Activated T-cell treated with anti-CD3 and anti-CD28 coated beads, Interleukin-2, amount 50 U/mL, for 24 hours (primary cell): ENCODE measurements around the gene SLC66A2.
A peak's percentile ranks its signal among the peaks of the same experiment; 100 is the strongest.
"Not testable (repeated sequence)": the region's sequence is repeated elsewhere in the genome, so short reads cannot be mapped to it uniquely, and the experiment has no call there.

Experiments used
- DNase-seq: peaks from one replicate; pipeline ENCODE4 v3.0.0-alpha.2; 2020
- H3K27ac Mint-ChIP-seq: 2 replicates; pipeline ENCODE4 v1.8.0; 2020; ENCODE audit warnings: mild to moderate bottlenecking, mixed read lengths
- H3K27me3 Mint-ChIP-seq: 2 replicates; pipeline ENCODE4 v1.8.0; 2020; ENCODE audit warnings: mixed read lengths
- H3K36me3 Mint-ChIP-seq: 2 replicates; pipeline ENCODE4 v1.8.0; 2020; ENCODE audit warnings: low read depth, mixed read lengths
- H3K4me1 Mint-ChIP-seq: 2 replicates; pipeline ENCODE4 v1.8.0; 2020; ENCODE audit warnings: low read depth, mixed read lengths
- H3K4me3 Mint-ChIP-seq: 2 replicates; pipeline ENCODE4 v1.8.0; 2020; ENCODE audit warnings: mild to moderate bottlenecking, moderate library complexity, mixed read lengths
- H3K9me3 Mint-ChIP-seq: 2 replicates; pipeline ENCODE4 v1.8.0; 2020; ENCODE audit warnings: mixed read lengths

SLC66A2 gene

DNA sequence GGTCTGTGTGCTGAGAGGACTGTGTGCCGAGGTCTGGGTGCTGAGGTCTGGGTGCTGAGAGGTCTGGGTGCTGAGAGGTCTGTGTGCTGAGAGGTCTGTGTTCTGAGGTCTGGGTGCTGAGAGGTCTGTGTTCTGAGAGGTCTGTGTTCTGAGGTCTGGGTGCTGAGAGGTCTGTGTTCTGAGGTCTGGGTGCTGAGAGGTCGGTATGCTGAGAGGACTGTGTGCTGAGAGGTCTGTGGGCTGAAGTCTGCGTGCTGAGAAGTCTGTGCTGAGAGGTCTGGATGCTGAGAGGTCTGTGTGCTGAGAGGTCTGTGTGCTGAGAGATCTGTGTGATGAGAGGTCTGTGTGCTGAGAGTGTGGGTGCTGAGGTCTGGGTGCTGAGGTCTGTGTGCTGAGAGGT is 85.5 kb downstream of the SLC66A2 start:
- DNase-seq, H3K4me3 Mint-ChIP-seq, H3K27ac Mint-ChIP-seq, H3K4me1 Mint-ChIP-seq, H3K36me3 Mint-ChIP-seq, H3K9me3 Mint-ChIP-seq, H3K27me3 Mint-ChIP-seq: not testable (repeated sequence)

DNA sequence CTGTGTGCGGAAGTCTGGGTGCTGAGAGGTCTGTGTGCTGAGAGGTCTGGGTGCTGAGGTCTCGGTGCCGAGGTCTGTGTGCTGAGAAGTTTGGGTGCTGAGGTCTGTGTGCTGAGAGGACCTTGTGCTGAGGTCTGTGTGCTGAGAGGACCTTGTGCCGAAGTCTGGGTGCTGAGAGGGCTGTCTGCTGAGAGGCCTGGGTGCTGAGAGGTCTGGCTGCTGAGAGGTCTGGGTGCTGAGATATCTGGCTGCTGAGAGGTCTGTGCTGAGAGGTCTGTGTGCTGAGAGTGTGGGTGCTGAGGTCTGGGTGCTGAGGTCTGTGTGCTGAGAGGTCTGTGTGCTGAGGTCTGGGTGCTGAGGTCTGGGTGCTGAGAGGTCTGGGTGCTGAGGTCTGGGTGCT is 86.5 kb downstream of the SLC66A2 start:
- H3K36me3 Mint-ChIP-seq, H3K4me1 Mint-ChIP-seq, H3K27ac Mint-ChIP-seq, H3K9me3 Mint-ChIP-seq, H3K4me3 Mint-ChIP-seq, H3K27me3 Mint-ChIP-seq: not testable (repeated sequence)
- DNase-seq: peak; percentile 11

DNA sequence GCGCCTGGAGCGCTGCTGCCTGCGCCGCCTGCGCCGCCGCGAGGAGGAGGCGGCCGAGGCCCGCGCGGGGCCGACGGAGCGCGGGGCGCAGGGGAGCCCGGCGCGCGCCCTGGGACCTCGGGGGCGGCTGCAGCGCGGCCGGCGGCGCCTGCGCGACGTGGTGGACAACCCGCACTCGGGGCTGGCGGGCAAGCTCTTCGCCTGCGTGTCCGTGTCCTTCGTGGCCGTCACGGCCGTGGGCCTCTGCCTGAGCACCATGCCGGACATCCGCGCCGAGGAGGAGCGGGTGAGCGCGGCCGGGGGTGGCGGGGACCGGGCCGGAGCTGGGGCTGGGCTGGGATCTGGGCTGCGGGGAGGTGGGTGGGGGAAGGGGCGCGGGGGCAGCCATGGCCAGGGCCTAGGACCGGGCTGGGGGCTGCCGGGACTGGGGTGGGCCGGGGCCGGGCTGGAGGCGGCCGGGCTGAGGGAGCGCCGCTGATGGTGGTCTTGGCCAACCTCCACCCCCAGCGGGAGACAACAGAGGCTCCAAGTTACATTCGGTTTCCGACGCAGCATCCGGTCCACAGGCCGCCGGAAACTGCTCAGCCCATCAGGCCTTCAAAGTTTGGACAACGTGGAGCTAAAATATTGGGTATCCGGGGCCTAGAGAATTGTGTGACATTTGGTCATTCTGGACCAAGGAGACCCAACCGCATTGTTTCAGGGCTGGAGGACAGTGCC is 87.3 kb downstream of the SLC66A2 start:
- Mint-ChIP-seq H3K27ac (no peak overlapping the region), H3K4me1 (no peaks in the 10 kb centered on the region), H3K9me3 (peaks cover 4% of the 10 kb centered on the region), H3K36me3 (no peaks in the 10 kb centered on the region), H3K4me3 (no peak overlapping the region), H3K27me3 (peaks cover 8% of the 10 kb centered on the region)
- DNase-seq: no peak

DNA sequence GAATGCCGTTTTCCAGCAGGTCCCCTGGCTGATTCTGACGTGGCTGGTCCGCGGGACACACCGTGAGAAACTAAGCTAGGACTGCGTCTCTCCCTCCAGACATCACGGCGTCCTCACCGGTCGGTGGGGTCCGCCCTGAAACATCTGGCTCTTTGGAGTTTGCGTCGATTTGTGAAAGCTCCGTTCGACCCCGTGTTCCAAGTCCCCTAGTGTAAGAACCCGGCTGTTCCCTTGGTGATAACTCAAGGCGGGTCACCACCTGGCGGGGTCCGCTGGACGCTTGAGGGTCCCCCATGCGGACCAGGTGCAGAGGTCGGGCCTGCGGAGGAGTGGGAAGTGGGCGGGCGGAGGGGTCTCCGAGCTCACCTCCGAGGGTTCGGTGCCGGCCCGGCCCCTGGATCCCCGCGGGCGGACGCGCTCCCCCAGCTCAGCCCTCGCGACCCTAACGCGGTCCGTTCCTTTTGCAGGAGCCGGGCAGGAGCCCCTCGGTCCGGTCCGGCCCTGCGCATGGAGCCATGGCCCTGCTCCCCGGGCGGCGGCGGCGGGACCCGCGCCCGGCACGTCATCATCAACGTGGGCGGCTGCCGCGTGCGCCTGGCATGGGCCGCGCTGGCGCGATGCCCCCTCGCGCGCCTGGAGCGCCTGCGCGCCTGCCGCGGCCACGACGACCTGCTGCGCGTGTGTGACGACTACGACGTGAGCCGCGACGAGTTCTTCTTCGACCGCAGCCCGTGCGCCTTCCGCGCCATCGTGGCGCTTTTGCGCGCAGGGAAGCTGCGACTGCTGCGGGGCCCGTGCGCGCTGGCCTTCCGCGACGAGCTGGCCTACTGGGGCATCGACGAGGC is 88.1 kb downstream of the SLC66A2 start:
- Mint-ChIP-seq H3K36me3 (no peaks in the 10 kb centered on the region), H3K27ac (no peak overlapping the region), H3K4me3 (no peak overlapping the region), H3K9me3 (peaks cover 4% of the 10 kb centered on the region), H3K4me1 (no peaks in the 10 kb centered on the region), H3K27me3 (peaks cover 8% of the 10 kb centered on the region)
- DNase-seq: no peak

DNA sequence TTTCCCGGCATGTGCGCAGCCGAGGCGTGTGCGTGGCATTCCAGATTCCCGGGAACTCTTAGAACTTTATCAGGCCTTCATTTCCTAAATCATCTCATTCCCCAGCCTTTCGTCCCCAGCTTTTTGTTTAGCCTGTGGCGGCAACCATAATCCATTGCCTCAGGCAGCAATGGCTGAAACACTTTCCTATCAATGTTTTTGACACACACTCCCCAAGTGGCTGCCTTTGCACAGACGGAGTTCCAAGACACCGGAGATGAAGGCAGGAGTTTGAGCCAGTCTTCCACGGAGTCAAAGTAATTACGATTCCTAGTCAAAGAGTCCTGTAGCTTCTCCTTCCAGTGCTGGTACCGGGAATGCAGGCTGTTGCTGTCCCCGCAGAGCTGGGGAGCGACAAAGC is 88.9 kb downstream of the SLC66A2 start:
- no peak for DNase-seq
- Mint-ChIP-seq H3K4me1 (no peaks in the 10 kb centered on the region), H3K27ac (no peak overlapping the region)

DNA sequence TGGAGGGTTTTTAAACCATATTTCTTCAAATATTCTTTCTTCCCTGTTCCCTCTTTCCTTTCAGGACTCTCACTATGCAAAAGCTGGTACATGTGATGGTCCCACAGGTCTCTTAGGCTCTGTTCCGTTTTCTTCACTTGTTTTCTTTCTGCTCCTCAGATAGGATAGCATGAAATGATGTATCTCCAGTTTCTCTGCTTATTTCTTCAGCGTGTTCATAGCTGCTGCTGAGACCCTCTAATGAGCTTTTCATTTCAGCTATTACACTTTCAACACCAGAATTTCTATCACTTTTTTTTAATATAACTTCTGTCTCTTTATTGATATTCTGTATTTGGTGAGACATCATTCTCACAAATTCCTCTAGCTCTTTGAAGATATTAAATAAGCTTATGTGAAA is 89.8 kb downstream of the SLC66A2 start:
- Mint-ChIP-seq H3K9me3 (peaks cover 4% of the 10 kb centered on the region), H3K36me3 (no peaks in the 10 kb centered on the region), H3K4me1 (peaks cover 3% of the 10 kb centered on the region), H3K27ac (no peak overlapping the region), H3K27me3 (peaks cover 14% of the 10 kb centered on the region), H3K4me3 (no peak overlapping the region)
- DNase-seq: no peak

More for the DNA sequence above, 88.9 kb downstream of the SLC66A2 start:
- Mint-ChIP-seq H3K4me3 (no peak overlapping the region), H3K27me3 (peaks cover 8% of the 10 kb centered on the region), H3K36me3 (no peaks in the 10 kb centered on the region), H3K9me3 (peaks cover 4% of the 10 kb centered on the region)

DNA sequence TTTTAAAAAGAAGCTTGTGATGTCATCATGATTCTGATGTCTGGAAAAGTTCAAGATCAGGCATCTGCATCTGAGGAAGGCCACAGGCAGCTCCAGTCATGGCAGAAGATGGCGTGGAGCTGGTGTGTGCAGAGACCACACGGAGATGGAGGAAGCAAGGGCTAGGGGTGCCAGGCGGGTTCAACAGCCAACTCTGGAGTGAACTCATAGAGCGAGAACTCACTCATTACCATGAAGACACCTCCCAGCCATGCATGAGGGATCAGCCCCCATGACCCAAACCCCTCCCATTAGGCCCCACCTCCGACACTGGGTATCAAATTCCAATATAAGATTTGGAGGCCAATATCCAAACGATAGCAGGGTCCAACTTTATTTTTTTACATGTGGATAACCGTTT is 92.1 kb downstream of the SLC66A2 start:
- Mint-ChIP-seq H3K9me3 (peaks cover 4% of the 10 kb centered on the region), H3K4me1 (peaks cover 3% of the 10 kb centered on the region), H3K27me3 (peaks cover 20% of the 10 kb centered on the region), H3K27ac (no peak overlapping the region), H3K36me3 (no peaks in the 10 kb centered on the region), H3K4me3 (no peak overlapping the region)
- DNase-seq: no peak

DNA sequence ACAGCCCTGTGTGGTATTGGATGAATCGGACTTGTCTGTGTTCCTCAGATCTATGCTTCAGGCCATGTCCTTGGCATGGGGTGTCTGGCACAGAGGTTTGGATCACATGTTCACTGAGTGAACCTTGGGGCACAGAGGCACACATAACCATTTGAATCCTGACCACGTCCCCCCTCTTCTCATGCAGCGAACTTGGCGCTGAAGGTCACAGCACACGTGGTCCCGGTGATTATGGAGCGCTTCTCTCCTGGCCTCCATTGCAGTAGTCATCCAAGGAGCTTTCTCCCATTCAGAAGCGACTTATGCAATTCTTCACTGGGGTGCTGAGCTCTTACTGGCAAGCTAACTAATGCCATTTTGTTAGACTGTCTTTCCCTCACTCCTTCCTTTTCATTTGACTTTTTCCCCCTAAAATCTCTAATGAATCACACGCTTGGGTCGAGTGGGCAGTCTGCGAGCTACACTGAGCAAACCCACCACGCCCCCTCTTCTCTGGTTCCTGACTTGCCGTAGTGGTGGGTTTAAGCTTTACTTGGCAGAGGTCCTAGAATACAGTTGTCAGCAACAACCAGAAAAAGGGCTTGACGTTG is 94.3 kb downstream of the SLC66A2 start:
- H3K27ac Mint-ChIP-seq: no peak overlapping the region
- no peak overlapping the region for H3K4me3 Mint-ChIP-seq
- H3K9me3 Mint-ChIP-seq: peaks cover 4% of the 10 kb centered on the region
- H3K27me3 Mint-ChIP-seq: peaks cover 15% of the 10 kb centered on the region
- H3K4me1 Mint-ChIP-seq: peaks cover 3% of the 10 kb centered on the region
- H3K36me3 Mint-ChIP-seq: no peaks in the 10 kb centered on the region
- peak; percentile 14 for DNase-seq

DNA sequence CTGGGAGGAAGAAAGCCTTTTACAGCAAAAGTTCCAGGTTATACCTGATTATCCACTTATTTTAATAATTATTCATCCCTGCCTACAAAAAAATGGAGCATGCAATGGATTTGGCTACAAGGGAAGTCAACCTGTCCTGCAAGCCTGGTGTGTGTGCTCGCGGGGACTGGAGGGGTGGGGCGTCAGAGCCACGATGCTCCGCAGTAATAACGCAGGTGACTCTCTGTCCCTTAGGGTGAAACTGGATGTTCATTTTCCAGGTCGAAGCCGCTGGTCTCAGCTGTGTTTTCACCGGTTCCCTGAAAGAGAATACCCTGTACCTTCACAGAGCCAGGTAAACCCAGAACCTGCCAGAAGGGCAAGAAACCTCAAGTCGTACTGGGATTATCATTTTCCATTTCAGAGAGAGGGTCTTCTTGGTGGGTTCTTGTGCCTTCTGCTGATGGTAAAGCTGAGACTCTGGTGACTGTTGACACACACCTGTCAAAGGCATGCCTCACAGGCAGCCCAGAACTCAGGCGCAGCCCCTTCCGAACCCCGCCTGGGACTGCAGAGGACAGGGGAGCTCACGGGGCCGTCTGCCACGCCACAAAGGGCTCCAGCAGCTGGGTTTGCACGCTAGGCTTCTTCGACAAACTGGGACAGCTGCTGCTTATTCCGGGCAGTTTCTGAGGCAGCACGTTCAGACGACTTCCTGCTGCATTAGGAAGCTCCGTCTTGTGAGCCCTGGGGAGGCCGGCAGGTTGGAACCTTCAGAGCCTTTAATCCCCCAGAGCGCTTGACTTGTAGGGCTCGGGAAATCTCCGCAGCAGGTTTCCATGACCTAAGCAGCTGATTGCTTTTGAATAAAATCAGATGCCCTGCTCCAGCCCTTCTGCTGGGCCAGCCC is 95.1 kb downstream of the SLC66A2 start:
- DNase-seq: peak; percentile 29
- Mint-ChIP-seq H3K27ac (no peak overlapping the region), H3K4me3 (no peak overlapping the region), H3K36me3 (no peaks in the 10 kb centered on the region), H3K27me3 (peaks cover 12% of the 10 kb centered on the region), H3K4me1 (peaks cover 3% of the 10 kb centered on the region), H3K9me3 (no peaks in the 10 kb centered on the region)

DNA sequence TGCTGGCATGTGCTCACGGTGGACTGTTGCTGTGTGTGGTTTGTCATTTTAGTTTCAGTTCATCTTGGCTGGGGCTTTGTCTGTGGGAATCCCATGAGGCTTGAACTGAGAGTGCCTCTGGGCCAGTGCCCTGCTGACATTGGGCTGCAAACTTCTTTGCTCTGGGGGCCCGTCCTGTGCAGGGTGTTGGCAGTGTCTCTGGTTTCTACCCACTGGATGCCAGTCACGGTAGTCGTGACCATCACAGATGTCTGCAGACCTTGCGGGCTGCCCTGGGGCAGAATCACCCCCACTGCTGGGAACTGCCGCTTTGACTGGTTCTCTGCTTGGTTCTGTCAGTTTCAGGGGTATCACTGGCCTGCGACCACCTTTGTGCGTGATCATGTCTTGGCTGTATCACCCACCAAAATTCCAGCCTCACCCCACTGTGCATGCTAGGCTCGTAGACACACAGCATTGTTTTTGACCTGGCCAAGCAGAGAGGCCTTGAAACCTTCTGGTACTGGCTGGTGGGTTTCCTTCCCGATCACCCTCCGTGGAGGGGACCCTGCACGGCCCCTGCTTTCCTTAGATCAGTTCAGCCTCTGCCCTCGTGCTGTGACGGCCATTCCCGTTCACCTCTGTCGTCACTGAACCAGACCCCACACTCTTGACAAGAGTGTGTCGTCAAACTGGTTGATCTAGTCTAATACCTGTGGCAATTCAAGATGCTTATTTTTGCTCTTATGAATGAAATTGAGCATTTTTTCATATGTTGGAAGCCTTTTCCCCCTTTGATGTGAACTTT is 96.1 kb downstream of the SLC66A2 start:
- peaks cover 3% of the 10 kb centered on the region for H3K4me1 Mint-ChIP-seq
- peaks cover 12% of the 10 kb centered on the region for H3K27me3 Mint-ChIP-seq
- no peaks in the 10 kb centered on the region for H3K9me3 Mint-ChIP-seq
- peak; percentile 24 for DNase-seq
- H3K27ac Mint-ChIP-seq: no peak overlapping the region
- no peak overlapping the region for H3K4me3 Mint-ChIP-seq
- H3K36me3 Mint-ChIP-seq: no peaks in the 10 kb centered on the region

DNA sequence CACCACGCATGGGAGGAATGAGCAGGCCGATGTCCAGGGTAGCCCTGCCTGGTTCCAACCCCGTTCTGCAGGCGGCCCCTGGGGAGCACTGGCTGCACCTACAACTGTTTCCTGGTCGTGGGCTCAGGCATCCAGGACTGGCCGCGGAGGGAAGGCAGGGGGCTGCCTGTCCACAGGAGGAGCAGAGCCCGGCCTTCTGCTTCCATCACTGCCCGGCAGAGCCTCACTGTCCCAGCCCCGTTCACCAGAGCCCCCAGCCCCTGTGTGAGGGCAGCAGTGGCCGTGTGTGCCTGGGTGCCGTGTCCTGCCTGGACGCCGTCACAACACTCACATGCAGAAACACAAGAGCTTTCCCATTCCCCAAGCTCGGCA is 97.5 kb downstream of the SLC66A2 start:
- H3K4me3 Mint-ChIP-seq: no peak overlapping the region
- H3K27me3 Mint-ChIP-seq: peaks cover 12% of the 10 kb centered on the region
- H3K27ac Mint-ChIP-seq: no peak overlapping the region
- no peak for DNase-seq
- peaks cover 3% of the 10 kb centered on the region for H3K4me1 Mint-ChIP-seq
- no peaks in the 10 kb centered on the region for H3K9me3 Mint-ChIP-seq
- no peaks in the 10 kb centered on the region for H3K36me3 Mint-ChIP-seq

DNA sequence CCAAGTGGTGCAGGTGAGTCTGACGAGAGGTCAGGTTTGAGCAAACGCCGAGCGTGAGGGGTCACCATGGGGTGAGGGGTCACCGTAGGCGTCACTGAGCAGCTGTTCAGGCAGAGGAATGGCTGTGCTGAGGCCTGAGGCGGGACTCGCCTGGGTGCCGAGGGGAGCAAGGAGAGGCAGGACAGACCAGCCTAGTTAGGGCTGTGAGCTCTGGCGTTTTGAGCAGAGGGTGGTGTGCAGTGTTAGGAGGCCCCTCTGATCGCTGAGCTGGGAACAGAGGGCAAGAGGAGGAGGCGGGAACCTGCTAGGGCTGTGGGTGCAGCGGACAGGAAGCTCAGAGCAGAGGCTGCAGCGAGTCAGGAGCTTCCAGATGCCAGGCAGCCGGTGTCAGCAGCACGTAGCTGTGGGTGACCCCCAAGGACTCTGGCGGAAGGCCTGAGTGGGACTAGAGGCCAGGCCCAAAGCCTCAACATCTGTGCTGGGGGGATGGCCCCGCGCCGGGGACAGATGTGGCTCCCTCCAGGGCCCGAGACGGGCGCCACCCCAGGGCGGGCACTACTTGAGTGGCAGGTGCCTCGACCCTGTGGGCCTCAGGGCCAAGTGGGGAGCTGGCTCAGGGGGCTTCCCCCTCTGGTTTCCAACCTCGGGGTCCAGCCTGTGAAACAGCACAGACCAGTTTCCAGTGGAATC is 98.0 kb downstream of the SLC66A2 start:
- peak; percentile 13 for DNase-seq
- Mint-ChIP-seq H3K36me3 (no peaks in the 10 kb centered on the region), H3K27ac (no peak overlapping the region), H3K4me1 (peaks cover 3% of the 10 kb centered on the region), H3K9me3 (no peaks in the 10 kb centered on the region), H3K4me3 (no peak overlapping the region), H3K27me3 (peaks cover 12% of the 10 kb centered on the region)

DNA sequence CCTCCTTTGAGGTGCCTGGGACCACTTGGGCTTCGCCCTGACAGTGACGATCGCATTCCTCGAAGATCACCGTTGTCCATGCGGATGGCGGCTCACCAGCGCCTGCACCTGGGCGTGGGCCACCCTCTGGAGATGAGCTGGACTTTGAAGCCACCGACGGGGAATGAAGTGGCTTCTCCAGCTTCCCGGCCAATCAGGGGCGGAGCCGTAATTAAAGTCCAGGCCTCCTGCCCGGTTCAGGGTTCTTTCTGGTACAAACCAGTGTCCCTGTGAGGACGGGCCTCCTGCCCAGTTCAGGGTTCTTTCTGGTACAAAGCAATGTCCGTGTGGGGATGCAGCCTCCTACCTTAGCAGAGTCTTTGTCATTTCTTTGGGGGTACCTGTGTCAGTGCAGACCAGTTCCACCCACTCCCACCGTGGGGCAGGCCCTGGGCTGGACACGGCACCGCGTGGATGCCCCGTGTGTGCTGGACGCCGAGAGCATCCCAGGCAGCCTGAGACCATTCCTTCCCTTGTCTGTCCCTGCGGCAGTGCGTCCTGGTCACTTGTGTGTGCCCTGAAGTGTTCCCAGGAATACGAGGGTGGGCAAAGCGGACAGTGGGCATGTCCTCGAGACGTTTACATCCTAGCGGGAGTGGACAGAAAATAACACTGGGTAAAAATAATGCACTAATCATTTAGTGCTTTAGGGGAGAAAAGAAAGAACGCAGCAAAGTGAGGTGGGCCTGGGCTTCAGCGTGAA is 98.7 kb downstream of the SLC66A2 start:
- Mint-ChIP-seq H3K27me3 (peaks cover 12% of the 10 kb centered on the region), H3K4me3 (no peak overlapping the region), H3K4me1 (peaks cover 3% of the 10 kb centered on the region), H3K36me3 (no peaks in the 10 kb centered on the region), H3K27ac (no peak overlapping the region), H3K9me3 (no peaks in the 10 kb centered on the region)
- DNase-seq: no peak
